GM23338 (cell line): ENCODE data around the gene ATXN7L2. TPM values are rescaled to one million over a fixed set of nuclear protein-coding genes. Genes with fewer than 3 reads are reported as not detected.

Experiments
- ATAC-seq: fragments of 200-7000 bp; cut with Tn5 transposase; 3 replicates; pipeline ENCODE4 v1.9.1; 2020
- DNase-seq: peaks from one replicate; pipeline ENCODE4 v3.0.0-alpha.2; 2015; ENCODE audit warnings: low spot score
- H2AFZ ChIP-seq: fragments of 200-600 bp; sonication (generic); 2 replicates; pipeline ENCODE4 v1.8.0; 2016; ENCODE audit warnings: antibody characterized with exemption, mild to moderate bottlenecking, moderate library complexity
- H3F3A ChIP-seq: fragments of 200-600 bp; sonication (generic); replicated peaks from 2 replicates; pipeline ENCODE4 v1.8.0; 2017; ENCODE audit warnings: antibody characterized with exemption, mixed run types, low read depth
- H3K27ac ChIP-seq: fragments of 200-600 bp; sonication (generic); 2 replicates; pipeline ENCODE4 v1.6.1; 2016; ENCODE audit warnings: low read depth
- H3K27me3 ChIP-seq: fragments of 200-600 bp; sonication (generic); 2 replicates; pipeline ENCODE4 v1.8.0; 2016; ENCODE audit warnings: mild to moderate bottlenecking, mixed run types, moderate library complexity; ENCODE audit not compliant: insufficient read depth
- H3K36me3 ChIP-seq: fragments of 200-600 bp; sonication (generic); 2 replicates; pipeline ENCODE4 v1.8.0; 2016; ENCODE audit warnings: mild to moderate bottlenecking; ENCODE audit not compliant: insufficient read depth
- H3K4me1 ChIP-seq: fragments of 200-600 bp; sonication (generic); 2 replicates; pipeline ENCODE4 v1.8.0; 2016; ENCODE audit warnings: mild to moderate bottlenecking, moderate library complexity; ENCODE audit not compliant: insufficient read depth
- H3K4me2 ChIP-seq: fragments of 200-600 bp; sonication (generic); 2 replicates; pipeline ENCODE4 v1.7.1; 2017; ENCODE audit warnings: mixed run types
- H3K4me3 ChIP-seq: fragments of 200-600 bp; sonication (generic); 2 replicates; pipeline ENCODE4 v1.6.1; 2016; ENCODE audit warnings: mixed run types
- H3K79me2 ChIP-seq: fragments of 200-600 bp; sonication (generic); replicated peaks from 2 replicates; pipeline ENCODE4 v1.8.0; 2017; ENCODE audit warnings: mild to moderate bottlenecking; ENCODE audit not compliant: insufficient read depth
- H3K9me2 ChIP-seq: fragments of 200-600 bp; sonication (generic); 2 replicates; pipeline ENCODE4 v1.8.0; 2017; ENCODE audit not compliant: insufficient read depth
- H4K20me1 ChIP-seq: fragments of 200-600 bp; sonication (generic); replicated peaks from 2 replicates; pipeline ENCODE4 v1.8.0; 2017; ENCODE audit warnings: mild to moderate bottlenecking; ENCODE audit not compliant: insufficient read depth
- H3K27ac Mint-ChIP-seq: 2 replicates; pipeline ENCODE4 v1.8.0; 2020; ENCODE audit warnings: inconsistent platforms, mild to moderate bottlenecking, moderate library complexity, mixed read lengths
- H3K27me3 Mint-ChIP-seq: 3 replicates; pipeline ENCODE4 v1.8.0; 2022; ENCODE audit warnings: low read depth, mild to moderate bottlenecking, moderate library complexity, mixed read lengths, inconsistent platforms; ENCODE audit not compliant: insufficient read depth, poor library complexity
- H3K36me3 Mint-ChIP-seq: 3 replicates; pipeline ENCODE4 v1.8.0; 2021; ENCODE audit warnings: low read depth, mild to moderate bottlenecking, inconsistent platforms, moderate library complexity, mixed read lengths
- H3K4me1 Mint-ChIP-seq: 3 replicates; pipeline ENCODE4 v1.8.0; 2020; ENCODE audit warnings: mild to moderate bottlenecking, inconsistent platforms, mixed read lengths
- H3K4me3 Mint-ChIP-seq: 3 replicates; pipeline ENCODE4 v1.8.0; 2021; ENCODE audit warnings: moderate library complexity, mild to moderate bottlenecking, inconsistent platforms, mixed read lengths
- H3K9me3 Mint-ChIP-seq: 3 replicates; pipeline ENCODE4 v1.8.0; 2020; ENCODE audit warnings: moderate library complexity, mild to moderate bottlenecking, inconsistent platforms, mixed read lengths
- CREB1 ChIP-seq: fragments of 250-450 bp; sonication (Bioruptor Pico); IDR thresholded peaks from 2 replicates; pipeline ENCODE4 v1.5.0; 2020; ENCODE audit warnings: low read depth, mild to moderate bottlenecking, moderate library complexity
- EZH2 ChIP-seq: fragments of 200-600 bp; sonication (generic); IDR thresholded peaks from one replicate; pipeline ENCODE4 v1.8.0; 2017; ENCODE audit warnings: antibody characterized with exemption, mild to moderate bottlenecking, low read depth; ENCODE audit not compliant: unreplicated experiment
- JUNB ChIP-seq: IDR thresholded peaks from one replicate; pipeline ENCODE4 v1.6.1; 2016; ENCODE audit warnings: antibody characterized with exemption; ENCODE audit not compliant: unreplicated experiment
- ZNF114 ChIP-seq: fragments of 250-450 bp; sonication (Bioruptor Pico); IDR thresholded peaks from 2 replicates; pipeline ENCODE4 v1.5.0; 2020; ENCODE audit warnings: mild to moderate bottlenecking, moderate library complexity
- ZNF331 ChIP-seq: fragments of 250-450 bp; sonication (Bioruptor Pico); IDR thresholded peaks from 2 replicates; pipeline ENCODE4 v1.5.0; 2020; ENCODE audit warnings: low read depth, mild to moderate bottlenecking, moderate library complexity
- polyA plus RNA-seq: library from polyadenylated mRNA; unstranded; fragments of >200 nt; fragmentation: Nextera tagmentation; extraction: Ambion mirVana; gene quantifications from 2 replicates; pipeline ENCODE4 v1.2.1, GENCODE V29; 2016
- total RNA-seq: library from RNA; depleted of rRNA; stranded (reverse); fragments of >200 nt; shearing (Covaris generic); gene quantifications from 2 replicates; pipeline ENCODE4 v1.2.3, GENCODE V29; 2014
- TF ChIP-seq, protein P1 (sequence below): IDR thresholded peaks from one replicate; pipeline ENCODE4 v1.6.1; 2018; ENCODE audit warnings: antibody characterized with exemption; ENCODE audit not compliant: unreplicated experiment
- TF ChIP-seq, protein P2 (sequence below), 2 experiments: fragments of 200-600 bp in 1 of 2; sonication (generic) in 1 of 2; conservative IDR thresholded peaks; 2 replicates each; pipeline versions ENCODE4 v1.5.1 to v1.6.1; 2016 to 2017; ENCODE audit warnings: antibody characterized with exemption in 2 of 2, low read depth in 2 of 2, mild to moderate bottlenecking in 2 of 2, moderate library complexity in 1 of 2
- TF ChIP-seq, protein P3 (sequence below): IDR thresholded peaks from 2 replicates; pipeline ENCODE4 v1.6.1; 2016; ENCODE audit warnings: antibody characterized with exemption

Gene ATXN7L2
- total and polyA plus RNA-seq, 2 experiments from 2014 or later = 8.0 to 9.9 TPM

DNA sequence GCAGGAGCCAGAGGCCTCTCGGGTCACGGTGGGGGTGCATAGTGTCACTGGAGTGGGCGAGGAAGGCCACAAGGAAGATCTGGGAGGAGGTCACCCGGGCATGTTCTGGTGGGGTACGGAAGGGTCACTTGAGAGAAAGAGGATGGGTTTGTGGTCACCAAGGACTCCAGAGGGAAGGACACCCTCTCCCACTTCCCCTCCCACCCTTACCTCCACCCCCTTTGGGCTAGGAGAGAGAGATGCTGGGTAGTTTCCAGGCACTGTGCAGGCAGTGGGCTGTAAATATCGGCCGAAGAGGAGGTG is 25.1 kb downstream of the ATXN7L2 start (continued):
- TF ChIP-seq, protein P1, sequence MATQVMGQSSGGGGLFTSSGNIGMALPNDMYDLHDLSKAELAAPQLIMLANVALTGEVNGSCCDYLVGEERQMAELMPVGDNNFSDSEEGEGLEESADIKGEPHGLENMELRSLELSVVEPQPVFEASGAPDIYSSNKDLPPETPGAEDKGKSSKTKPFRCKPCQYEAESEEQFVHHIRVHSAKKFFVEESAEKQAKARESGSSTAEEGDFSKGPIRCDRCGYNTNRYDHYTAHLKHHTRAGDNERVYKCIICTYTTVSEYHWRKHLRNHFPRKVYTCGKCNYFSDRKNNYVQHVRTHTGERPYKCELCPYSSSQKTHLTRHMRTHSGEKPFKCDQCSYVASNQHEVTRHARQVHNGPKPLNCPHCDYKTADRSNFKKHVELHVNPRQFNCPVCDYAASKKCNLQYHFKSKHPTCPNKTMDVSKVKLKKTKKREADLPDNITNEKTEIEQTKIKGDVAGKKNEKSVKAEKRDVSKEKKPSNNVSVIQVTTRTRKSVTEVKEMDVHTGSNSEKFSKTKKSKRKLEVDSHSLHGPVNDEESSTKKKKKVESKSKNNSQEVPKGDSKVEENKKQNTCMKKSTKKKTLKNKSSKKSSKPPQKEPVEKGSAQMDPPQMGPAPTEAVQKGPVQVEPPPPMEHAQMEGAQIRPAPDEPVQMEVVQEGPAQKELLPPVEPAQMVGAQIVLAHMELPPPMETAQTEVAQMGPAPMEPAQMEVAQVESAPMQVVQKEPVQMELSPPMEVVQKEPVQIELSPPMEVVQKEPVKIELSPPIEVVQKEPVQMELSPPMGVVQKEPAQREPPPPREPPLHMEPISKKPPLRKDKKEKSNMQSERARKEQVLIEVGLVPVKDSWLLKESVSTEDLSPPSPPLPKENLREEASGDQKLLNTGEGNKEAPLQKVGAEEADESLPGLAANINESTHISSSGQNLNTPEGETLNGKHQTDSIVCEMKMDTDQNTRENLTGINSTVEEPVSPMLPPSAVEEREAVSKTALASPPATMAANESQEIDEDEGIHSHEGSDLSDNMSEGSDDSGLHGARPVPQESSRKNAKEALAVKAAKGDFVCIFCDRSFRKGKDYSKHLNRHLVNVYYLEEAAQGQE = no peak

DNA sequence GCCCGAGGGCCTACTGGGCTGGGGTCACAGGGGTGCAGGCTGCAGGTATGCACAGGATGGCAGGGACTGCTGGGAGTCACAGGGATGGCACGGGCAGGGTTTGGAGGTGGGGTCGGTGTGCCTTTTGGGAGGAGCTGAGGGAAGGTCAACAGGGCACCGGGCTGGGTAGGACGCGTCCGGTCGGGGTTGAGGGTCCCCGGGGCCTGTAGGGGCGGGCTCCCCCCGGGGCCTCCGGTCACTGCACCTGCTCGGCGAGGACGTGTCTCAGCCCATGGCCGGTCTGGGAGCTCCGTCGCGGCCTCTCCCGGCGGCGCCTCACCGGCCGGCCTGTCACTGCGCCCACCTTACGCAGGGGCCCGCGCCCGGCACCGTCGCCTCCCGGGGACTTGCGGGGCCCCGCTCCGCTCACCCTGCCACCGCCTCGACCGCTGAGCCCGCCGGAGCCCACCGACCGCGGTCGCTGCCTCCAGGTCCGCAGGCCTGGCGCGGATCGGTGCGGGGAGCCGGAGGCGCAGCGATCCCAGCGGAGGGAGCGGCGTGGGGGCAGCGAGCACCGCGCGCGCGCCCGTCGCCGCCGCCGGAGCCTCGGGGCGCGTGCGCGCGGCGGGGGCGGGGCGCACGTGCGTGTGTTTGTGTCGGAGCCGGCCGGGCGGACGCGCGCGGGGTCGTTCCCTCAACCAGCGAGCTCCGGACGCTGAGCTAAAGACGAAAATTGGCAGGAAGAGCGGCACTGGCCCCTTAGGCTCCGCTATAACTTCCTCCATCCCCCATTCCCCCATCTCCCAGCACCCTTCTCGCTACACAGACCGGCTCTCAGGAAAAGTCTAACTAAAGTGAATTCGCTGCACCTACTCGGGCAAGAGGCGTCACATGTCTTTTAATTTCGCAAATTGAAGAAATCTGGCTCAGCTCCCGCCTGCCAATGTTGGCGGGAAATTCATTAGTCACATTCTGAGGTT is 25.8 kb downstream of the ATXN7L2 start, which contains the start of gene AMIGO1:
TSS of gene AMIGO1 (minus strand) at position 552 of the 959 bp plus-strand sequence. CDS start 815 bp downstream, outside the sequence.
- Histone ChIP-seq H3K79me2 (no peaks in the 10 kb centered on the region), H3K36me3 (no peaks in the 10 kb centered on the region), H3K4me3 (peak within 1 kb of the TSS; percentile 91), H3K9me2 (no peaks in the 10 kb centered on the region; the same call in 1 of the 2 replicates), H3K4me1 (peaks cover 7% of the 10 kb centered on the region; the same call in 1 of the 2 replicates), H4K20me1 (no peaks in the 10 kb centered on the region), H3K4me2 (peak within 1 kb of the TSS; percentile 91), H3F3A (no peaks in the 10 kb centered on the region), H2AFZ (peak within 1 kb of the TSS; percentile 99), H3K27ac (no peak within 1 kb of the TSS), H3K27me3 (peaks cover 36% of the 10 kb centered on the region)
- H3K36me3 Mint-ChIP-seq = no peaks in the 10 kb centered on the region; the same call in 2 of the 3 replicates
- H3K4me1 Mint-ChIP-seq = peaks cover 11% of the 10 kb centered on the region
- no peak within 1 kb of the TSS for H3K27ac Mint-ChIP-seq
- TF ChIP-seq ZNF114 (CRISPR knock-in tag) (no peak), ZNF331 (no peak), EZH2 (no peak), CREB1 (CRISPR knock-in tag) (no peak), JUNB (no peak)
- TF ChIP-seq, protein P2, sequence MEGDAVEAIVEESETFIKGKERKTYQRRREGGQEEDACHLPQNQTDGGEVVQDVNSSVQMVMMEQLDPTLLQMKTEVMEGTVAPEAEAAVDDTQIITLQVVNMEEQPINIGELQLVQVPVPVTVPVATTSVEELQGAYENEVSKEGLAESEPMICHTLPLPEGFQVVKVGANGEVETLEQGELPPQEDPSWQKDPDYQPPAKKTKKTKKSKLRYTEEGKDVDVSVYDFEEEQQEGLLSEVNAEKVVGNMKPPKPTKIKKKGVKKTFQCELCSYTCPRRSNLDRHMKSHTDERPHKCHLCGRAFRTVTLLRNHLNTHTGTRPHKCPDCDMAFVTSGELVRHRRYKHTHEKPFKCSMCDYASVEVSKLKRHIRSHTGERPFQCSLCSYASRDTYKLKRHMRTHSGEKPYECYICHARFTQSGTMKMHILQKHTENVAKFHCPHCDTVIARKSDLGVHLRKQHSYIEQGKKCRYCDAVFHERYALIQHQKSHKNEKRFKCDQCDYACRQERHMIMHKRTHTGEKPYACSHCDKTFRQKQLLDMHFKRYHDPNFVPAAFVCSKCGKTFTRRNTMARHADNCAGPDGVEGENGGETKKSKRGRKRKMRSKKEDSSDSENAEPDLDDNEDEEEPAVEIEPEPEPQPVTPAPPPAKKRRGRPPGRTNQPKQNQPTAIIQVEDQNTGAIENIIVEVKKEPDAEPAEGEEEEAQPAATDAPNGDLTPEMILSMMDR (conservative IDR thresholded peaks at IDR 0.05; ENCODE audit: low read depth in 2 of 2) = no peak
- TF ChIP-seq, protein P1 = no peak
- TF ChIP-seq, protein P3, sequence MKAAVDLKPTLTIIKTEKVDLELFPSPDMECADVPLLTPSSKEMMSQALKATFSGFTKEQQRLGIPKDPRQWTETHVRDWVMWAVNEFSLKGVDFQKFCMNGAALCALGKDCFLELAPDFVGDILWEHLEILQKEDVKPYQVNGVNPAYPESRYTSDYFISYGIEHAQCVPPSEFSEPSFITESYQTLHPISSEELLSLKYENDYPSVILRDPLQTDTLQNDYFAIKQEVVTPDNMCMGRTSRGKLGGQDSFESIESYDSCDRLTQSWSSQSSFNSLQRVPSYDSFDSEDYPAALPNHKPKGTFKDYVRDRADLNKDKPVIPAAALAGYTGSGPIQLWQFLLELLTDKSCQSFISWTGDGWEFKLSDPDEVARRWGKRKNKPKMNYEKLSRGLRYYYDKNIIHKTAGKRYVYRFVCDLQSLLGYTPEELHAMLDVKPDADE = no peak
- ATAC-seq = peak; percentile 82
- peak; percentile 85 for DNase-seq
- peaks cover 12% of the 10 kb centered on the region for H3K27me3 Mint-ChIP-seq
- no peaks in the 10 kb centered on the region for H3K9me3 Mint-ChIP-seq
- peak within 1 kb of the TSS; percentile 84 for H3K4me3 Mint-ChIP-seq
